Measurements from ENCODE around the gene SLC16A4. TPM values are rescaled to one million over a fixed set of nuclear protein-coding genes. Genes with fewer than 3 reads are reported as not detected.

The SLC16A4 gene
- total and polyA plus RNA-seq, 2 of the 8 experiments (the other 6 are each of a cell fraction or from before 2014, with no cell fraction given), result 0.30 to 0.43 TPM

DNA sequence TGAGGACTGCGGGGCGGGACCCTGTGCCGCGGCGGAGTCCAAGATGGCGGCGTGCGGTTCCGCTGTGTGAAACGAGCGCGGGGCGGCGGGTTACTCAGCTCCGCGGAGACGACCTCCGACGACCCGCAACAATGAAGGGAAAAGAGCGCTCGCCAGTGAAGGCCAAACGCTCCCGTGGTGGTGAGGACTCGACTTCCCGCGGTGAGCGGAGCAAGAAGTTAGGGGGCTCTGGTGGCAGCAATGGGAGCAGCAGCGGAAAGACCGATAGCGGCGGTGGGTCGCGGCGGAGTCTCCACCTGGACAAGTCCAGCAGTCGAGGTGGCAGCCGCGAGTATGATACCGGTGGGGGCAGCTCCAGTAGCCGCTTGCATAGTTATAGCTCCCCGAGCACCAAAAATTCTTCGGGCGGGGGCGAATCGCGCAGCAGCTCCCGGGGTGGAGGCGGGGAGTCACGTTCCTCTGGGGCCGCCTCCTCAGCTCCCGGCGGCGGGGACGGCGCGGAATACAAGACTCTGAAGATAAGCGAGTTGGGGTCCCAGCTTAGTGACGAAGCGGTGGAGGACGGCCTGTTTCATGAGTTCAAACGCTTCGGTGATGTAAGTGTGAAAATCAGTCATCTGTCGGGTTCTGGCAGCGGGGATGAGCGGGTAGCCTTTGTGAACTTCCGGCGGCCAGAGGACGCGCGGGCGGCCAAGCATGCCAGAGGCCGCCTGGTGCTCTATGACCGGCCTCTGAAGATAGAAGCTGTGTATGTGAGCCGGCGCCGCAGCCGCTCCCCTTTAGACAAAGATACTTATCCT lies 51.2 kb downstream of the SLC16A4 start (continued):
- TF ChIP-seq, protein P1, sequence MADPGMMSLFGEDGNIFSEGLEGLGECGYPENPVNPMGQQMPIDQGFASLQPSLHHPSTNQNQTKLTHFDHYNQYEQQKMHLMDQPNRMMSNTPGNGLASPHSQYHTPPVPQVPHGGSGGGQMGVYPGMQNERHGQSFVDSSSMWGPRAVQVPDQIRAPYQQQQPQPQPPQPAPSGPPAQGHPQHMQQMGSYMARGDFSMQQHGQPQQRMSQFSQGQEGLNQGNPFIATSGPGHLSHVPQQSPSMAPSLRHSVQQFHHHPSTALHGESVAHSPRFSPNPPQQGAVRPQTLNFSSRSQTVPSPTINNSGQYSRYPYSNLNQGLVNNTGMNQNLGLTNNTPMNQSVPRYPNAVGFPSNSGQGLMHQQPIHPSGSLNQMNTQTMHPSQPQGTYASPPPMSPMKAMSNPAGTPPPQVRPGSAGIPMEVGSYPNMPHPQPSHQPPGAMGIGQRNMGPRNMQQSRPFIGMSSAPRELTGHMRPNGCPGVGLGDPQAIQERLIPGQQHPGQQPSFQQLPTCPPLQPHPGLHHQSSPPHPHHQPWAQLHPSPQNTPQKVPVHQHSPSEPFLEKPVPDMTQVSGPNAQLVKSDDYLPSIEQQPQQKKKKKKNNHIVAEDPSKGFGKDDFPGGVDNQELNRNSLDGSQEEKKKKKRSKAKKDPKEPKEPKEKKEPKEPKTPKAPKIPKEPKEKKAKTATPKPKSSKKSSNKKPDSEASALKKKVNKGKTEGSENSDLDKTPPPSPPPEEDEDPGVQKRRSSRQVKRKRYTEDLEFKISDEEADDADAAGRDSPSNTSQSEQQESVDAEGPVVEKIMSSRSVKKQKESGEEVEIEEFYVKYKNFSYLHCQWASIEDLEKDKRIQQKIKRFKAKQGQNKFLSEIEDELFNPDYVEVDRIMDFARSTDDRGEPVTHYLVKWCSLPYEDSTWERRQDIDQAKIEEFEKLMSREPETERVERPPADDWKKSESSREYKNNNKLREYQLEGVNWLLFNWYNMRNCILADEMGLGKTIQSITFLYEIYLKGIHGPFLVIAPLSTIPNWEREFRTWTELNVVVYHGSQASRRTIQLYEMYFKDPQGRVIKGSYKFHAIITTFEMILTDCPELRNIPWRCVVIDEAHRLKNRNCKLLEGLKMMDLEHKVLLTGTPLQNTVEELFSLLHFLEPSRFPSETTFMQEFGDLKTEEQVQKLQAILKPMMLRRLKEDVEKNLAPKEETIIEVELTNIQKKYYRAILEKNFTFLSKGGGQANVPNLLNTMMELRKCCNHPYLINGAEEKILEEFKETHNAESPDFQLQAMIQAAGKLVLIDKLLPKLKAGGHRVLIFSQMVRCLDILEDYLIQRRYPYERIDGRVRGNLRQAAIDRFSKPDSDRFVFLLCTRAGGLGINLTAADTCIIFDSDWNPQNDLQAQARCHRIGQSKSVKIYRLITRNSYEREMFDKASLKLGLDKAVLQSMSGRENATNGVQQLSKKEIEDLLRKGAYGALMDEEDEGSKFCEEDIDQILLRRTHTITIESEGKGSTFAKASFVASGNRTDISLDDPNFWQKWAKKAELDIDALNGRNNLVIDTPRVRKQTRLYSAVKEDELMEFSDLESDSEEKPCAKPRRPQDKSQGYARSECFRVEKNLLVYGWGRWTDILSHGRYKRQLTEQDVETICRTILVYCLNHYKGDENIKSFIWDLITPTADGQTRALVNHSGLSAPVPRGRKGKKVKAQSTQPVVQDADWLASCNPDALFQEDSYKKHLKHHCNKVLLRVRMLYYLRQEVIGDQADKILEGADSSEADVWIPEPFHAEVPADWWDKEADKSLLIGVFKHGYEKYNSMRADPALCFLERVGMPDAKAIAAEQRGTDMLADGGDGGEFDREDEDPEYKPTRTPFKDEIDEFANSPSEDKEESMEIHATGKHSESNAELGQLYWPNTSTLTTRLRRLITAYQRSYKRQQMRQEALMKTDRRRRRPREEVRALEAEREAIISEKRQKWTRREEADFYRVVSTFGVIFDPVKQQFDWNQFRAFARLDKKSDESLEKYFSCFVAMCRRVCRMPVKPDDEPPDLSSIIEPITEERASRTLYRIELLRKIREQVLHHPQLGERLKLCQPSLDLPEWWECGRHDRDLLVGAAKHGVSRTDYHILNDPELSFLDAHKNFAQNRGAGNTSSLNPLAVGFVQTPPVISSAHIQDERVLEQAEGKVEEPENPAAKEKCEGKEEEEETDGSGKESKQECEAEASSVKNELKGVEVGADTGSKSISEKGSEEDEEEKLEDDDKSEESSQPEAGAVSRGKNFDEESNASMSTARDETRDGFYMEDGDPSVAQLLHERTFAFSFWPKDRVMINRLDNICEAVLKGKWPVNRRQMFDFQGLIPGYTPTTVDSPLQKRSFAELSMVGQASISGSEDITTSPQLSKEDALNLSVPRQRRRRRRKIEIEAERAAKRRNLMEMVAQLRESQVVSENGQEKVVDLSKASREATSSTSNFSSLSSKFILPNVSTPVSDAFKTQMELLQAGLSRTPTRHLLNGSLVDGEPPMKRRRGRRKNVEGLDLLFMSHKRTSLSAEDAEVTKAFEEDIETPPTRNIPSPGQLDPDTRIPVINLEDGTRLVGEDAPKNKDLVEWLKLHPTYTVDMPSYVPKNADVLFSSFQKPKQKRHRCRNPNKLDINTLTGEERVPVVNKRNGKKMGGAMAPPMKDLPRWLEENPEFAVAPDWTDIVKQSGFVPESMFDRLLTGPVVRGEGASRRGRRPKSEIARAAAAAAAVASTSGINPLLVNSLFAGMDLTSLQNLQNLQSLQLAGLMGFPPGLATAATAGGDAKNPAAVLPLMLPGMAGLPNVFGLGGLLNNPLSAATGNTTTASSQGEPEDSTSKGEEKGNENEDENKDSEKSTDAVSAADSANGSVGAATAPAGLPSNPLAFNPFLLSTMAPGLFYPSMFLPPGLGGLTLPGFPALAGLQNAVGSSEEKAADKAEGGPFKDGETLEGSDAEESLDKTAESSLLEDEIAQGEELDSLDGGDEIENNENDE (IDR thresholded peaks at IDR 0.05; ENCODE audit: insufficient replicate concordance, low read length), result no peak
- TF ChIP-seq CHD2 (IDR thresholded peaks at IDR 0.05; ENCODE audit: low read length), result no peak
- TF ChIP-seq PHF8 (conservative IDR thresholded peaks at IDR 0.05; ENCODE audit: low read depth, low read length), result peak; percentile 98
- TF ChIP-seq NRF1 (IDR thresholded peaks at IDR 0.05; ENCODE audit: low read depth, low read length), result no peak
- peak; percentile 94 for TF ChIP-seq RBBP5 (IDR thresholded peaks at IDR 0.05; ENCODE audit: borderline replicate concordance, low read depth, low read length)
- no peak for TF ChIP-seq JUN (IDR thresholded peaks at IDR 0.05; ENCODE audit: low read depth, low read length)
- no peak for TF ChIP-seq BCL11A (IDR thresholded peaks at IDR 0.05; ENCODE audit: low read depth in 2 of 2, low read length in 2 of 2)
- no peak for TF ChIP-seq RFX5 (IDR thresholded peaks at IDR 0.05; ENCODE audit: borderline replicate concordance, low read depth, low read length)
- no peak for TF ChIP-seq SAP30 (IDR thresholded peaks at IDR 0.05; ENCODE audit: insufficient read depth, insufficient replicate concordance, low read length)
- TF ChIP-seq SIX5 (IDR thresholded peaks at IDR 0.05; ENCODE audit: low read depth, low read length), result no peak
- no peak for TF ChIP-seq SP1 (IDR thresholded peaks at IDR 0.05; ENCODE audit: low read depth, low read length)

Data from H1 (cell line).